ENCODE measurements around the gene CCDC33.

CCDC33 gene

GRCh38 chr15:74251131-74251811 is 15.1 kb downstream of the CCDC33 start:
- Histone ChIP-seq H3K27ac (replicated peaks) (no peak overlapping the region), H3K4me3 (replicated peaks; ENCODE audit: insufficient read depth, low read length) (no peak overlapping the region), H3K27me3 (ENCODE audit: insufficient read depth, poor library complexity, severe bottlenecking) (peaks cover 4% of the 10 kb centered on the region)
- TF ChIP-seq REST (IDR thresholded peaks at IDR 0.05; ENCODE audit: insufficient replicate concordance, low read depth): no peak
- no peak for TF ChIP-seq CTCF (IDR thresholded peaks at IDR 0.05; ENCODE audit: insufficient read depth, low read length)
- TF ChIP-seq GABPA (IDR thresholded peaks at IDR 0.05; ENCODE audit: low read depth): no peak
- TF ChIP-seq SPI1 (IDR thresholded peaks at IDR 0.05; ENCODE audit: borderline replicate concordance, low read depth): no peak
- no peak for TF ChIP-seq POLR2AphosphoS5 (IDR thresholded peaks at IDR 0.05; ENCODE audit: low read depth)
- DNase-seq (ENCODE audit: low read depth in 1 of 2, low spot score in 1 of 2): no peak

GRCh38 chr15:74252291-74252690 is 16.2 kb downstream of the CCDC33 start:
- no peak overlapping the region for H3K27ac ChIP-seq (replicated peaks)
- no peak for TF ChIP-seq SPI1 (IDR thresholded peaks at IDR 0.05; ENCODE audit: borderline replicate concordance, low read depth)
- TF ChIP-seq POLR2AphosphoS5 (IDR thresholded peaks at IDR 0.05; ENCODE audit: low read depth): no peak
- TF ChIP-seq REST (IDR thresholded peaks at IDR 0.05; ENCODE audit: insufficient replicate concordance, low read depth): no peak
- TF ChIP-seq CTCF (IDR thresholded peaks at IDR 0.05; ENCODE audit: insufficient read depth, low read length): no peak
- no peak for TF ChIP-seq GABPA (IDR thresholded peaks at IDR 0.05; ENCODE audit: low read depth)
- no peak overlapping the region for H3K4me3 ChIP-seq (replicated peaks; ENCODE audit: insufficient read depth, low read length)
- no peak for DNase-seq (ENCODE audit: low read depth in 1 of 2, low spot score in 1 of 2)
- H3K27me3 ChIP-seq (ENCODE audit: insufficient read depth, poor library complexity, severe bottlenecking): peaks cover 4% of the 10 kb centered on the region

- no peak overlapping the region for H3K27ac ChIP-seq (replicated peaks)
- TF ChIP-seq SPI1 (IDR thresholded peaks at IDR 0.05; ENCODE audit: borderline replicate concordance, low read depth) (no peak), CTCF (IDR thresholded peaks at IDR 0.05; ENCODE audit: insufficient read depth, low read length) (no peak), POLR2AphosphoS5 (IDR thresholded peaks at IDR 0.05; ENCODE audit: low read depth) (no peak), REST (IDR thresholded peaks at IDR 0.05; ENCODE audit: insufficient replicate concordance, low read depth) (no peak), GABPA (IDR thresholded peaks at IDR 0.05; ENCODE audit: low read depth) (no peak)
- no peak overlapping the region for H3K4me3 ChIP-seq (replicated peaks; ENCODE audit: insufficient read depth, low read length)
- H3K27me3 ChIP-seq (ENCODE audit: insufficient read depth, poor library complexity, severe bottlenecking): peaks cover 4% of the 10 kb centered on the region
- no peak for DNase-seq (ENCODE audit: low read depth in 1 of 2, low spot score in 1 of 2)
These were observed 16.6 kb downstream of the CCDC33 start for GRCh38 chr15:74252721-74253120.

Data from HL-60 (cell line).